ENCODE results near the gene UBE2M.
A peak's percentile ranks its signal among the peaks of the same experiment; 100 is the strongest.
"Not testable (repeated sequence)": the region's sequence is repeated elsewhere in the genome, so short reads cannot be mapped to it uniquely, and the experiment has no call there.

UBE2M gene

GRCh38 chr19:58555369-58555885, 3.0 kb downstream of the UBE2M start:
- no peak for DNase-seq

GRCh38 chr19:58554494-58555368, 3.7 kb downstream of the UBE2M start, which contains the start of gene CHMP2A:
CHMP2A (minus strand) TSS chr19:58555105; CDS start chr19:58554212, 893 bp downstream.
- DNase-seq, result peak; percentile 97

- no peak for DNase-seq
These were observed 4.5 kb downstream of the UBE2M start for GRCh38 chr19:58553799-58554493.

- DNase-seq, result no peak
These were observed 5.8 kb downstream of the UBE2M start for GRCh38 chr19:58552655-58553054.

GRCh38 chr19:58551577-58552471, 6.6 kb downstream of the UBE2M start:
- DNase-seq, result no peak

GRCh38 chr19:58551123-58551497, 7.3 kb downstream of the UBE2M start:
- DNase-seq, result no peak

GRCh38 chr19:58550362-58551122, 7.9 kb downstream of the UBE2M start:
- no peak for DNase-seq

GRCh38 chr19:58549664-58550361, 8.6 kb downstream of the UBE2M start:
- no peak for DNase-seq

- no peak for DNase-seq
These were observed 9.3 kb downstream of the UBE2M start for GRCh38 chr19:58548859-58549663.

GRCh38 chr19:58547323-58548312, 10.8 kb downstream of the UBE2M start:
- no peak for DNase-seq

- DNase-seq, result no peak
These were observed 12.3 kb downstream of the UBE2M start for GRCh38 chr19:58546019-58546530.

- DNase-seq, result no peak
These were observed 13.0 kb downstream of the UBE2M start for GRCh38 chr19:58545286-58546018.

- peak; percentile 67 for DNase-seq
These were observed 13.7 kb downstream of the UBE2M start for GRCh38 chr19:58544591-58545285.

GRCh38 chr19:58543826-58544590, 14.4 kb downstream of the UBE2M start, which contains the start of gene TRIM28:
TRIM28 (plus strand) TSS chr19:58544064; CDS start chr19:58544758, 694 bp downstream.
- peak; percentile 100 for DNase-seq

GRCh38 chr19:58542641-58543372, 15.6 kb downstream of the UBE2M start:
- not testable (repeated sequence) for DNase-seq

- not testable (repeated sequence) for DNase-seq
These were observed 19.2 kb downstream of the UBE2M start for GRCh38 chr19:58539169-58539559.

All from fibroblast of skin of right biceps (primary cell).